ENCODE data around the gene TRMT11.
A peak's percentile ranks its signal among the peaks of the same experiment; 100 is the strongest.
"Not testable (repeated sequence)": the region's sequence is repeated elsewhere in the genome, so short reads cannot be mapped to it uniquely, and the experiment has no call there.

The TRMT11 gene

DNA sequence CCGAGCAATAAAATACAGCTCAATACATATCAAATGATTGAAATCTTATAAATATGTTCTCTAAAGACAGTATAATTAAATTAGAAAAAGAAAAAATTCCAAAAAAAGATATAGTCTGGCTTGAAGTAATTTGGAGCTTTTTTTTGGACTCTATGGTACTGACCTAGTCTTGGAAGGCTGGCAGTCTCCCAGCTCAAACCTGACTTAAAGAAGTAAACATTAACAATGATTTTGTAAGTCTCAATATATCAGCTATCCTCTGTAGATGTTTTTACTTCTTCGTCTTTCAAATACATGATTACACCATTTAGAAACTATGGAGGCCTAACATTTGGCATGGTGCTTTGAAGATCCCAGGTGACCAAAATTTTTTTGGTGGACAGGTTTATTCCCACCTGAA lies 15.6 kb upstream of the TRMT11 start:
- no peak overlapping the region for H3K4me3 ChIP-seq (ENCODE audit: low read depth, low read length)
- H3K9me3 ChIP-seq (ENCODE audit: control insufficient read depth, insufficient read depth, low read depth, low read length): no peaks in the 10 kb centered on the region
- H3K4me1 ChIP-seq (ENCODE audit: control insufficient read depth, insufficient read depth, low read length): no peaks in the 10 kb centered on the region
- TF ChIP-seq ZNF76 (tag by site-specific recombination; IDR thresholded peaks at IDR 0.05; ENCODE audit: borderline replicate concordance, low read depth): no peak
- TF ChIP-seq GLI2 (tag by site-specific recombination; IDR thresholded peaks at IDR 0.05; ENCODE audit: borderline replicate concordance, low read depth): no peak
- TF ChIP-seq, protein P1, sequence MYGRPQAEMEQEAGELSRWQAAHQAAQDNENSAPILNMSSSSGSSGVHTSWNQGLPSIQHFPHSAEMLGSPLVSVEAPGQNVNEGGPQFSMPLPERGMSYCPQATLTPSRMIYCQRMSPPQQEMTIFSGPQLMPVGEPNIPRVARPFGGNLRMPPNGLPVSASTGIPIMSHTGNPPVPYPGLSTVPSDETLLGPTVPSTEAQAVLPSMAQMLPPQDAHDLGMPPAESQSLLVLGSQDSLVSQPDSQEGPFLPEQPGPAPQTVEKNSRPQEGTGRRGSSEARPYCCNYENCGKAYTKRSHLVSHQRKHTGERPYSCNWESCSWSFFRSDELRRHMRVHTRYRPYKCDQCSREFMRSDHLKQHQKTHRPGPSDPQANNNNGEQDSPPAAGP (tag by site-specific recombination; IDR thresholded peaks at IDR 0.05): no peak
- no peak for TF ChIP-seq ZFHX2 (tag by site-specific recombination; conservative IDR thresholded peaks at IDR 0.05)
- no peak for TF ChIP-seq ZNF521 (tag by site-specific recombination; IDR thresholded peaks at IDR 0.05)
- TF ChIP-seq, protein P2, sequence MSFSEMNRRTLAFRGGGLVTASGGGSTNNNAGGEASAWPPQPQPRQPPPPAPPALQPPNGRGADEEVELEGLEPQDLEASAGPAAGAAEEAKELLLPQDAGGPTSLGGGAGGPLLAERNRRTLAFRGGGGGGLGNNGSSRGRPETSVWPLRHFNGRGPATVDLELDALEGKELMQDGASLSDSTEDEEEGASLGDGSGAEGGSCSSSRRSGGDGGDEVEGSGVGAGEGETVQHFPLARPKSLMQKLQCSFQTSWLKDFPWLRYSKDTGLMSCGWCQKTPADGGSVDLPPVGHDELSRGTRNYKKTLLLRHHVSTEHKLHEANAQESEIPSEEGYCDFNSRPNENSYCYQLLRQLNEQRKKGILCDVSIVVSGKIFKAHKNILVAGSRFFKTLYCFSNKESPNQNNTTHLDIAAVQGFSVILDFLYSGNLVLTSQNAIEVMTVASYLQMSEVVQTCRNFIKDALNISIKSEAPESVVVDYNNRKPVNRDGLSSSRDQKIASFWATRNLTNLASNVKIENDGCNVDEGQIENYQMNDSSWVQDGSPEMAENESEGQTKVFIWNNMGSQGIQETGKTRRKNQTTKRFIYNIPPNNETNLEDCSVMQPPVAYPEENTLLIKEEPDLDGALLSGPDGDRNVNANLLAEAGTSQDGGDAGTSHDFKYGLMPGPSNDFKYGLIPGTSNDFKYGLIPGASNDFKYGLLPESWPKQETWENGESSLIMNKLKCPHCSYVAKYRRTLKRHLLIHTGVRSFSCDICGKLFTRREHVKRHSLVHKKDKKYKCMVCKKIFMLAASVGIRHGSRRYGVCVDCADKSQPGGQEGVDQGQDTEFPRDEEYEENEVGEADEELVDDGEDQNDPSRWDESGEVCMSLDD (tag by site-specific recombination; IDR thresholded peaks at IDR 0.05): no peak
- no peak for TF ChIP-seq ZNF660 (tag by site-specific recombination; IDR thresholded peaks at IDR 0.05)
- no peak for TF ChIP-seq ZBTB21 (tag by site-specific recombination; IDR thresholded peaks at IDR 0.05)
- no peak for TF ChIP-seq ZNF600 (tag by site-specific recombination; IDR thresholded peaks at IDR 0.05)
- no peak for TF ChIP-seq ZNF354C (tag by site-specific recombination; IDR thresholded peaks at IDR 0.05; ENCODE audit: borderline replicate concordance, low read depth)
- TF ChIP-seq EGR2 (tag by site-specific recombination; IDR thresholded peaks at IDR 0.05; ENCODE audit: low read depth): no peak
- TF ChIP-seq ZNF274 (IDR thresholded peaks at IDR 0.05; ENCODE audit: low read length): no peak
- no peak for TF ChIP-seq ZNF274 (tag by site-specific recombination; IDR thresholded peaks at IDR 0.05; ENCODE audit: borderline replicate concordance)
- no peak for TF ChIP-seq RBAK (tag by site-specific recombination; IDR thresholded peaks at IDR 0.05)
- TF ChIP-seq, protein P3, sequence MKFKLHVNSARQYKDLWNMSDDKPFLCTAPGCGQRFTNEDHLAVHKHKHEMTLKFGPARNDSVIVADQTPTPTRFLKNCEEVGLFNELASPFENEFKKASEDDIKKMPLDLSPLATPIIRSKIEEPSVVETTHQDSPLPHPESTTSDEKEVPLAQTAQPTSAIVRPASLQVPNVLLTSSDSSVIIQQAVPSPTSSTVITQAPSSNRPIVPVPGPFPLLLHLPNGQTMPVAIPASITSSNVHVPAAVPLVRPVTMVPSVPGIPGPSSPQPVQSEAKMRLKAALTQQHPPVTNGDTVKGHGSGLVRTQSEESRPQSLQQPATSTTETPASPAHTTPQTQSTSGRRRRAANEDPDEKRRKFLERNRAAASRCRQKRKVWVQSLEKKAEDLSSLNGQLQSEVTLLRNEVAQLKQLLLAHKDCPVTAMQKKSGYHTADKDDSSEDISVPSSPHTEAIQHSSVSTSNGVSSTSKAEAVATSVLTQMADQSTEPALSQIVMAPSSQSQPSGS (tag by site-specific recombination; IDR thresholded peaks at IDR 0.05; ENCODE audit: low read depth): no peak
- TF ChIP-seq, protein P4, sequence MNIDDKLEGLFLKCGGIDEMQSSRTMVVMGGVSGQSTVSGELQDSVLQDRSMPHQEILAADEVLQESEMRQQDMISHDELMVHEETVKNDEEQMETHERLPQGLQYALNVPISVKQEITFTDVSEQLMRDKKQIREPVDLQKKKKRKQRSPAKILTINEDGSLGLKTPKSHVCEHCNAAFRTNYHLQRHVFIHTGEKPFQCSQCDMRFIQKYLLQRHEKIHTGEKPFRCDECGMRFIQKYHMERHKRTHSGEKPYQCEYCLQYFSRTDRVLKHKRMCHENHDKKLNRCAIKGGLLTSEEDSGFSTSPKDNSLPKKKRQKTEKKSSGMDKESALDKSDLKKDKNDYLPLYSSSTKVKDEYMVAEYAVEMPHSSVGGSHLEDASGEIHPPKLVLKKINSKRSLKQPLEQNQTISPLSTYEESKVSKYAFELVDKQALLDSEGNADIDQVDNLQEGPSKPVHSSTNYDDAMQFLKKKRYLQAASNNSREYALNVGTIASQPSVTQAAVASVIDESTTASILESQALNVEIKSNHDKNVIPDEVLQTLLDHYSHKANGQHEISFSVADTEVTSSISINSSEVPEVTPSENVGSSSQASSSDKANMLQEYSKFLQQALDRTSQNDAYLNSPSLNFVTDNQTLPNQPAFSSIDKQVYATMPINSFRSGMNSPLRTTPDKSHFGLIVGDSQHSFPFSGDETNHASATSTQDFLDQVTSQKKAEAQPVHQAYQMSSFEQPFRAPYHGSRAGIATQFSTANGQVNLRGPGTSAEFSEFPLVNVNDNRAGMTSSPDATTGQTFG (tag by site-specific recombination; IDR thresholded peaks at IDR 0.05; ENCODE audit: borderline replicate concordance): no peak
- no peak for TF ChIP-seq ZXDB (tag by site-specific recombination; IDR thresholded peaks at IDR 0.05)
- ChIA-PET CTCF (interaction anchor here (0.8 to 2.2 kb wide), 14 partner anchors 10 to 660 kb away, joined by 3 to 19 read pairs (median 4); partner anchors contain the start of genes HINT3, NCOA7 and TRMT11), POLR2A (interaction anchor here (1.2 kb wide), 1 partner anchor 16 kb away, joined by 5 read pairs; the partner anchor contains the start of gene TRMT11)
- no peak overlapping the region for H3K27ac ChIP-seq (ENCODE audit: extremely low read depth, low read depth, low read length)
- peaks cover 33 to 52% of the 10 kb centered on the region in 2 experiments for H3K36me3 ChIP-seq (ENCODE audit: control insufficient read depth in 2 of 2, insufficient read depth in 1 of 2, low read length in 2 of 2)

DNA sequence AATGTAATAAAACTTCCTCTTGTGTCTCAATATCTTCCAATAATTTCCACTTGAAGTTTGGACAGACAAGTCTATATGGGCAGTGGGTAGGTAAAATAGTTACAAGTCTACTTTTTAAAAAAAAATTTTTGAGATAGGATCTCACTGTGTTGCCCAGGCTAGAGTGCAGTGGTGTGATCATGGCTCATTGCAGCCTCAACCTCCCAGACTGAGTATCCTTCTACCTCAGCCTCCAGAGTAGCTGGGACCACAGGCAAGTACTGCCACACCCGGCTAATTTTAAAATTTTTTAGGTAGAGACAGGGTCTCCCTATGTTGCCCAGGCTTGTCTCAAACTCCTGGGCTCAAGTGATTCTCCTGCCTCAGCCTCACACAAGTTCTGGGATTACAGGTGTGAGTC lies 13.9 kb upstream of the TRMT11 start:
- peaks cover 35 to 50% of the 10 kb centered on the region in 2 experiments for H3K36me3 ChIP-seq (ENCODE audit: control insufficient read depth in 2 of 2, insufficient read depth in 1 of 2, low read length in 2 of 2)
- H3K4me3 ChIP-seq (ENCODE audit: low read depth, low read length); H3K4me1 ChIP-seq (ENCODE audit: control insufficient read depth, insufficient read depth, low read length); POLR2A ChIA-PET; H3K9me3 ChIP-seq (ENCODE audit: control insufficient read depth, insufficient read depth, low read depth, low read length); H3K27ac ChIP-seq (ENCODE audit: extremely low read depth, low read depth, low read length): not testable (repeated sequence)
- peak; percentile 69; the same call in 1 of the 2 replicates for TF ChIP-seq ZNF121 (tag by site-specific recombination; IDR thresholded peaks at IDR 0.05)
- CTCF ChIA-PET: interaction anchor here (0.6 to 3.6 kb wide), 6 partner anchors 9 to 1119 kb away, joined by 3 to 59 read pairs (median 10); partner anchors contain the start of gene NCOA7
